ENCODE results near the gene EP400.
"Not testable (repeated sequence)": the region's sequence is repeated elsewhere in the genome, so short reads cannot be mapped to it uniquely, and the experiment has no call there.

The EP400 gene

DNA sequence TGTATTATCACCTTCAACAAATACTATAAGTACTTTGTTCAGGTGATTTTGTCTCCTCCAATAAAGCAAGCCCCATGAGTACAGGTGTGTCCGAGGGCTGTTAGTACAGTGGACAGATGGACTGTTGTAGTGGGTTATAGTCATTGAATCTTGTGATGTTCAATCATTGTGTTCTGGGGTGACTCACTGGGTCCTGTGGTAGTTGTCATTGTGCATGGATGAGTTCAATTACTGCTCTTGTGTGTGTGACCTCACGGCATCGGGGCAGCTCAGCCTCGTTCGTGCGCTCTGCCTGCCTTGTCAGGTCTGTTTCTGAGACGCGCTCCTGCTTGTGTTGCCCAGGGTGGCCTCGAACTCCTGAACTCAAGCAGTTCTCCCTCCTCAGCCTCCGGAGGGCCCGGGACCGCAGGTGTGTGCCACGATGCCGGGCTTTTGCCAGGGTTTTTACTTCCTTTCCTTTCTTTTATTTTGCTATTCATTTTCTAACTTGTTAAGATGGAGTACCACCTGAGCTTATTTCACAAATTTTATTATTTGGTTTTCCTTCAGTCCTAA lies 122.2 kb downstream of the EP400 start:
- no peak for DNase-seq

DNA sequence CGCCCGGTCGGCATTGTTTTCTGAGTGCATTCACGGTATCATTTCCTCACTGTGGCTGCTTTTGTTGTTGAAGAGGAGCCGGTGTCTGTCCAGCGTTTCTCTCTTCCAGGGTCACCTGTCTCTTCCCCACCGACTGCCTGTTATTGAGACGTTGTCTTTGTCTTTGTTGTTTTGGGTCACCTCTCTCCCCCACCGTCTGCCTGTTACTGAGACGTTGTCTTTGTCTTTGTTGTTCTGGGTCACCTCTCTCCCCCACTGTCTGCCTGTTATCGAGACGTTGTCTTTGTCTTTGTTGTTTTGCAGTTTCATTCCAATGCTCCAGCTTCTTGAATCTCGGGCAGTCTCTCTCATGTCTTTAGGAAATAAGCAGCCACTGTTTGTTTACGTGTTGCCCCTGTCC lies 124.5 kb downstream of the EP400 start:
- DNase-seq = no peak

DNA sequence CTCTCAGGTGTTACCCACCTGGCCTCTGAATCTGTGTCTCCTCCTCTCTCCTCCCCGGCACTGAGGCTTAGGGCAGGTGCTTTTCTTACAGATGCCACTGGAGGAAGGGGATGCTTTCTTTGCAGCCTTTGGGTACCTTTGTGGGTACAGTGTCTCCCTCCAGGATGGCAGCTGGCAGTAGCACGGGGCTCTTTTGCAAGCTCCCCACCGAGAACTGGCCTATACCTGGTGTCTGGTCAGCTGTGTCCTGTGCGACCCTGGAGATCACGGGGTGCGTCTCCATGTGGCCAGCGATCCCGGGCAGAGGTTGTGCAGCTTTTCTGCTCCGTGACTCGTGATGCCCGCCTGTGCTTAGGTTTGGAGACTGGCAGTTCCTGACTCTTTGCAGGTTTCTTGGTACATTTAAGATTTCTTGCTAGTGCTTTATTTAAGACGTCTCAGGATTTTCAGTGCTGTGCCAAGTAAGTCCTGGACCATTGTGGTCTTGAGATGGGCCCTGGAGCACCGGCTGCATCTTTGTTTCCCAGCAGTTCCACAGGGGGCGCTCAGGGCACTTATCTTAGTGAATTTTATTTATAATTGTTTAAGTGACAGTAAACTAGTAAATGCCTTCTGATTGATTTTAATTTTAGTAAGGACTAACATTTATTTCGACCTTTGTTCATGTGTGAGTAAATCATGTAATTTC lies 125.4 kb downstream of the EP400 start:
- DNase-seq = no peak

DNA sequence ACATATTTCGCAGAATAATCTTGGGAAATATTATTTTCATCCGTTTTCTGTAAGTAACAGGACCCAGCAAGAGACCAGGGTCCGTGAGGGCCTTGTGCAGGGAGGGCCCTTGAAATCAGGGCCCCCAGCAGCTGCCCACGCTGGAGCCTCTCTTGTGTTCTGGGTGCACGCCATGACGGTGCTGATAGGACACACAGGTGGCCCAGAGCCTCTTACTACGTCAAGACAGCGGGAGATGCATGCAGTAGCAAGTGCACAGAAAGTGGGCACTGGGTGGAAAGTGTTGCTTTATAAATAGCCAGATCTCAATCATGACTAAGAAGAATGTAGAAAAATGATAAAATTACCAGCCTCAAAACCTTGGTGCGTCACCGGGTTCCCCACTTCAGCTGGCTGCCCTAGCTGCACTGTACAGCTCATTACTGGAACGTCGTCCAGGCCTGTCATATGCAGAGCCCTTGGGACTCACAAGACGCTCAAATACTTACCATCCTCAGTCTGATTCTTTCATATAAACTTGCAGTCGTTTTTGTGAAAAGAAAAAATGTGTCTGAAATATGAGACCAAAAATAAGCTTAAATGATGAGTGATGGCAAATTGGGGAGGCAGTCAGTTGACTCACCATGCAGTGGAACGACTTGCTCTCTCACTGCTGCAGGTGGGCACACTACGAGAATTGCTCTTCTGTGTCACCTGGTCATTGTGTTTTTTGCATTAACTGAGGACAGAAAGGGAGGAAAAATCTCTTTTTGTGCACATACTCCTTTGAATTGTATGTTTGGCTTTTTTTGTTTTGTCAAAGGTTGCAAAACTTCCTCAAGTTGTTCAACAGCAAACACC lies 126.2 kb downstream of the EP400 start:
- DNase-seq = no peak

DNA sequence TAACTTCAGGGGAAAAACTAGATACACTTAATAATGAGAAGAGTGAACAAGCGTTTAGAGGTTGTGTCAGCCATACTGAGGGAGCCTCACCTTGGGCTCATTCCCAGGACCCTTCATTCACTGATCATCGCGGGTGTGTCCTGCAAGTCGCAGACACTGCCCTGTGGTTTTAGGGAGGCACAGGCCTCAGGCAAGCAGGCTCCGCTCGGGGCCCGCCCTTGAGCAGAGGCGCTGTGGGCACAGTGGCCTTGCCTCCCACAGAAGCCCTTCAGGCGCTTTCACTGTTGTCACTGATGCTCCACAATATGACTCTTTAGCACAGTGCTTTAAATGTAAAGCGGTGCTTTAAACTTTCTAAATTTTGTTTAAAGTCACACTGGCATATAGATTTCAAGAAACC lies 127.0 kb downstream of the EP400 start:
- DNase-seq = no peak

DNA sequence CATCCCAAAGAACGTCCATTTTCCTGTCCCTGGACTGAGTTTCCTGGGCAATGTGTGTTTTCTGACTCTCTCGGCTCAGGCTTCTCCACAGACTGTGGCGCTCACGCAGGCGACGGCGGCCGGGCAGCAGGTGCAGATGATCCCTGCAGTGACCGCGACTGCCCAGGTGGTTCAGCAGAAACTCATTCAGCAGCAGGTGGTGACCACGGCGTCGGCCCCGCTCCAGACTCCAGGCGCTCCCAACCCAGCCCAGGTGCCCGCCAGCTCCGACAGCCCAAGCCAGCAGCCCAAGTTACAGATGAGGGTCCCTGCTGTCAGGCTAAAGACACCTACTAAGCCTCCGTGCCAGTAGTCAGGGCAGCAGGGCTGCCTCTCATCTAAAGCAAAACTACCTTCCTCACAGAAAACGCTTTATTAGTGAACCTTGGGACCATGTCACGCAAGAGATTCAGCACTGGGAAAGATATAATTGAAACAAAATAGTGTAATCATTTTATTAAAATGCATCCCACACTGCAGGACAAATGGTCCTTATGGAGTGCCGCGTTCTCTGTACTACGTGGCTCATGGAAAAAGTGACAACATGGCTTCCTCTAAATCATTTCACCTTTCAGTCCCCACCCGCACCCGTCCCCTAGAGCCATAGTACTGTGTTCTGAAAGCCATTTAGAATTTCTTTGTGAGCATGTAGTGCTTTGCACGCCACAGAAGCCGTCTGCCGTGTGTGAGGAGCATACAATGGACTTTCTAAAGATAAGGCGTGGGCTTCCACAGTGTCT lies 127.8 kb downstream of the EP400 start:
- DNase-seq = no peak

DNA sequence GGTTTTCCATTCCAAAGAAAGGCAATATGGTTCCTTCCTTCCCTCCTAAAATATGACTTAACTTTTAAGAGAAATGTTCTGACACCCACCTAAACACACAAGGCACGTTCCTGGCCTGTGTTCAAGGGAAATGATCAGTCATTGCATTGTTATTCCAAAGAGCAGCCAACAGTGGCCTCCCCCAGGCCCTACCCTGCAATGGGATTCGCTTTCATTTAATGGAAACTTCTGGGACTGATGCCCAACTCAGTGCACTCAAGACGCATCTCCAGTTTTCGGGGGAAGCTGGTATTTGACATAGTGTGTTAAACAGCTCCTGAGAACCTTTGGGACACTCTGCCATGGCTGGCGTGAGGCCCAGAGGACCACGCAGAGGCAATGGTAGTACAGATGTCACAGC lies 128.4 kb downstream of the EP400 start:
- peak; percentile 15 for DNase-seq

DNA sequence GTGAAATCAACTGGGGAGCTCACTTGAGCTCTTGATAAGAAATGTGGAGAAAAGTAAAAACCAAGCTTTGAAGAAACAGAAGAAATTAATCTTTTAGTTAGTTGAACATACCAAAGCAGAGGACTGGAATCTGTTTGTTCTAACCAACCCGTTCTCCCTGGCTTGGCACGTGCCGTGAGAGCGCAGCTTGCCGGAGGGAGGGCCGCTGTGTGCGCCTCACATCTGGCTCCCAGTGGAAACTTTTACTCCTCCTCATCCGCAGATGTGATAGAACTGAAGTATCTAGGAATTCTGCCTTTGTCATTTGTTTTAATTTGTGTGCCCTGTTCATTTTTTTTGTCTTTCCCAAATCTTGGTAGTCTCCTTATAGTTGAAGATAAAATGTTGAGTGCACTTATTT lies 129.5 kb downstream of the EP400 start:
- no peak for DNase-seq

DNA sequence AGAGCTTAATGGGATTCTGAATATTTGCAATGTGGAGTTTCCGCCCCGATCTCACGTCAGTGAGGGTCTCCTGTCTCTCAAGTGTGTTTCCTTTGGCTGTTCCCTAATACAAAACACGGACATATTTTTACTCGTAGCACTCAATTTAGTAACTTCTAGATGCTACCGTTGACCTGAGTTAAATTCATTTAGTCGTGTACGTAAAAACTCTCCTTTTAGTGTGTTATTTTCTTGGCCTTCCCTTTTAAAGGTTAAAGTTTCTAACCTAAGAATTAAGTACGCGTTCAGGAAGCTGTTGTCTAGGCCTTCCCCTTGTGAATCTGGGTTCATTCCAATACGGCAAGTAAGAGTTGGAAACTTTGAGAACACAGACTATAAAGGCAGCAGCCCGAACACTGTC lies 130.0 kb downstream of the EP400 start:
- no peak for DNase-seq

DNA sequence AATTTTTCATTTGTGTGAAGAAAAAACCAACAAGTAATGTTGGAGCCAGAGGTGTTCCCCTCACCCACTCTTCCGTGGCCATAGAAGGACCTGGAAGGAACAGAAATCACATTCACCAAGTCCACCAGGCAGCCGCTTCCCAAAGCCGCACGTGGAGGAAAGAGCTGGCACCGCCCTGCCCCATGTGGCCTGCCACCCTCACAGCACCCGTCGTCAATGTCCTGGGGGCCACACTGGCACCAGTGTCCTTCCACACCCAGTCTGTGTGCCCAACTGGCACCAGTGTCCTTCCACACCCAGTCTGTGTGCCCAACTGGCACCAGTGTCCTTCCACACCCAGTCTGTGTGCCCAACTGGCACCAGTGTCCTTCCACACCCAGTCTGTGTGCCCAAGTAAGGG lies 130.8 kb downstream of the EP400 start:
- not testable (repeated sequence) for DNase-seq

DNA sequence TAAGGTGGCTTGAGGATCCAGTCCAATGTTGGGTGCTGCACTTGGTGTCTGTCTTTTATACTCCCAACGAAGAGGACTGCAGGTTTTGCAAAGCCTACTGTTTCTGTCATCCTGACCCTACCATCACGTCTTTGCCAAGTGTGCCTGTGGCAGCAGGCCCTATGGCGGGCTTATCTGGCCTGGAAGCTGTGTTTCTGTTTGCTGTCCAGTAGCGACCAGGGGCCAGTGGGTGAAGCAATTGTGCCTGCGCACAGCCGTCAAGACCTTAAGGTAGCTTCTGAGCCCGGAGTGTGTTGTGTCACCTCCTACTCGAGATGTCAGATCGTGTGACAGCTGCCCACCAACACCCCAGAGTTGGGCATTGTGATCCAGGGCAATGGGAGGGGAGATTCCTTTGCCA lies 131.7 kb downstream of the EP400 start:
- no peak for DNase-seq

DNA sequence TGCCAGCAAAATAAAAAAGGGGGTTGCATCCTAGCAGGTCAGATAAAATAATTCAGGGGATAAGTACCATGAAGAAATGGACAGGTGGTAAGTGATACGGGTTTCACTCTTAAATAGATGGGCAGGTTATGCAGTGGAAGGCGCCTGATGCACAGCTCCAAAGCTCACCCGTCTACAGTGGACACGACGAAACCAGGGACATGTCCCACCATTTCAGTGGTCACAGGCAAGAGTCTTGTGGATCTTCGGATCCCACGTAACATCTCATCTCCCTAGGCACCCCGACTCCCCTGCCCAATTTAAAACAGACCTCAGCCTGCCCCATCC lies 133.8 kb downstream of the EP400 start:
- DNase-seq = no peak

DNA sequence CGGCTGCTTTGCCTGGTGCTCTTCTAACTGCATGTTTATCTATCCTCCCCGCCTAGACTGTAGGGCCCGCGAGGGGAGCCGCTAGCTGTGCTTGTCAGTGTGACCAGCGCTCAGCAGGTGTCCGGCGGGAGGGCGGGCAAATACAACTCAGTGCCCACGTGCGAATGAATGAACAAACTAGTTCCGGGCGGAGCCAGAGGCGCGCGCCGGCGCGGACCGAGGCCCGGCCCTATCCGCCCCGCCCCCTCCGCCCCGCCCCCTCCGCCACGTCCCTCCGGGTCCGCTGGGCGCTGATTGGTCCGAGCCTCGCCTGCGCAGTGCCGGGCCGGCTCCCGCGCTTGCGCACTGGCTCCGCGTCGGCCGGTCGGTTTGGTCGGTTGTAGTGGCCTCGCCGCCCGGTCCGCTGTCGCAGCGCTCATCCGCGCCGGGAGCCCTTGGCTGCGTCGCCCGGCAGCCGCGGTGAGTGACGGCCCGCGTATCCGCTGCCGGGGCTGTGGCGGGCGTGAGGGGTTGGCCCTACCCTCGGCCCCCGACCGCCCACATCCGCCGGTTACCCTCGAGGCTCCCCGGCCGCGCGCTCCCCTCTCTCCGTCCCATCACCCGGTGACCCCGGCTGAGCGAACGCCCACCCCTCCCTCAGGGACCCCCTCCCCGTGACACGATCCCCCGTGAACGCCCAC lies 134.3 kb downstream of the EP400 start:
- peak; percentile 96 for DNase-seq

DNA sequence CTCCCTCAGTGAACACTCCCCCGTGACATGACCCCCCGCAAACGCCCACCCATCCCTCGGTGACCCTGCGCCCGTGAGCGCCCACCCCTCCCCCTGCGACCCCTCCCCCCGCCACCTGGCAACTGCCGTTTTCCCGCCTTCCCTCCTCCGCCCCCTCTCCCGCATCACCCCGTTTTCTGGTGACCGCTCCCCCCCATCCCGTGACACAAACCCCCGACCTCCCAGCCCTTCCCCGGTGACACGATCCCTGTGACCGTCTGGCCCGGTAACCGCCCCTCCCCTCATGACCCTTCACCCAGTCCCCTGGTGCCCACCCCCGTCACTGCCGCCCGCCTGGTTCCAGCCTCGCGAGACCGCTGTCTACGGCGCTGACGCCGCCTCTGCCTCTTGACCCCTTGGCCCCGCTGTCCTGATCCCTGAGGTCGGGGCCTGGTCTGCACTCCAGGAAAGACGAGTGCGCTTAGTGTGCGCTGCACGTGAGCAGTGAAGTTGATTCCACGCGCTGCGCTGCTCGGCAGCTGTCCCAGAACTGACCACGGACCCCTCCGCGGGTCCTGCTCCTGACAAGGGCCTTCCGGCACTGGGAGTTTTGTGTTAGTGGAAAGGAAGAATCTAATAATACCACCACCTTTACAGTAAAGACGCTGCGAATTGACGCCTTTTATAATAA lies 135.0 kb downstream of the EP400 start:
- peak; percentile 60 for DNase-seq

DNA sequence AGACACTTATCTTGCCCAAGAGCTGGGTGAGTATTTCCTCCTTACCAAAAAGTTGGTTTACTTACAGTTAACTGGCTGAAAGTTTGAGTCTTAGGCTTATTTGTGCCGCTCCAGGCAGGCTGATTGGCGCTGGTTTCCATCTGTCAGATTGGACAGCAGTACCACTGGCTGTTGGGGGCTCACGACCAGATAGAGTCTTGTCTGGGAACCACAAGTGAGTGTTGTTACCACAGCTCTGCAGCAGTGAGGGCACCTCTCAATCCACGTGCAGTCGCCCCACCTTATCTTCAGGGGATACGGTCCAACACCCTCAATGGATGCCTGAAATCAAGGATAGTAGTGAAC lies 135.5 kb downstream of the EP400 start:
- DNase-seq = no peak

DNA sequence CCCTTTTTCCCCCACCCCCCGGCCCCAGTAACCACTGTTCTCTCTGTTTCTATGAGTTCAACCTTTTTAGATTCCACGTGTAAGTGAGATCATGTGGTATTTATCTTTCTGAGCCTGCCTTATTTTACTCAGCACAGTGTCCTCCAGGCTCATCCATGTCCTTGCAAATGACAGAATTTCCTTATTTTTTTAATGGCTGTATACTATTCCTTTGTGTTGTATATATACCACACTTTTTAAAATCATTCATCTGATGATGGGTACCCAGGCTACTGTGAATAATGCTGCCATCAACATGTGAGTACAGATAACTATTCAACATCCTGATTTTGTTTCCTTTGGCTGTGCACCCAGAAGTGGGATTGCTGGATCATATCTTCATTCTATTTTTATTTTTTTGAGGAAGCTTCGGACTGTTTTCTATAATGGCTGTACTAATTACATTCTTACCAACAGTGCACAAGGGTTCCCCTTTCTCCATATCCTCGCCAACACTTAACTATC lies 139.7 kb downstream of the EP400 start:
- DNase-seq = no peak

DNA sequence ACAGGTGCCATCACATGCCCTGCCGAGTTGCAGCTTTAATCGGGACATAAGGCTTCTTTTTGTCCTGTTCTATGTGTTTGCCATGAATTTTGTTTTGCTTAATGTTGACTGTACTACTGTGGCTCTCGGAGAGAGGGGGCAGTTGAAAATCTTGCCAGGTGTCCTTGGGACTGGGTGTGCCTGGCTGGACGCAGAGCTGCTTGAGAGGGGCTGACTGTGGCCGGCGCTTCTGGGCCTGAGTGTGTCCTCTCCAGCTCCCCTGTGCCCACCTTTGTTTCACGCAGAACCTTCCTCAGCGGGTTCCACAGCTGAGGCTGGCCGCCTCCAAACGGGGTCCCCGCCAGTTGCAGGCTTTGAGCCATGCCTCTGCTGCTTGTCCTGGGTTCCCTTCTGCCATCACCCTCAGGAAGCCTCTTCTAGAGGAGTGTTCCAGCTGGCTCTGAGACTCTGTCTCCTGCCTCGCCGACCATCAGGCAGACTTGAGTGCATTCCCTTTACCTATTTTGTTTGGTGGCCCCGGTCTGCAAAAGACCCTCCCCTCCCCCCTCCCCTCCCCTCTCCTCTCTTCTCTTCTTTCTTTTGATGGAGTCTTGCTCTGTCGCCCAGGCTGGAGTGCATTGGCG lies 144.6 kb downstream of the EP400 start:
- DNase-seq = no peak

DNA sequence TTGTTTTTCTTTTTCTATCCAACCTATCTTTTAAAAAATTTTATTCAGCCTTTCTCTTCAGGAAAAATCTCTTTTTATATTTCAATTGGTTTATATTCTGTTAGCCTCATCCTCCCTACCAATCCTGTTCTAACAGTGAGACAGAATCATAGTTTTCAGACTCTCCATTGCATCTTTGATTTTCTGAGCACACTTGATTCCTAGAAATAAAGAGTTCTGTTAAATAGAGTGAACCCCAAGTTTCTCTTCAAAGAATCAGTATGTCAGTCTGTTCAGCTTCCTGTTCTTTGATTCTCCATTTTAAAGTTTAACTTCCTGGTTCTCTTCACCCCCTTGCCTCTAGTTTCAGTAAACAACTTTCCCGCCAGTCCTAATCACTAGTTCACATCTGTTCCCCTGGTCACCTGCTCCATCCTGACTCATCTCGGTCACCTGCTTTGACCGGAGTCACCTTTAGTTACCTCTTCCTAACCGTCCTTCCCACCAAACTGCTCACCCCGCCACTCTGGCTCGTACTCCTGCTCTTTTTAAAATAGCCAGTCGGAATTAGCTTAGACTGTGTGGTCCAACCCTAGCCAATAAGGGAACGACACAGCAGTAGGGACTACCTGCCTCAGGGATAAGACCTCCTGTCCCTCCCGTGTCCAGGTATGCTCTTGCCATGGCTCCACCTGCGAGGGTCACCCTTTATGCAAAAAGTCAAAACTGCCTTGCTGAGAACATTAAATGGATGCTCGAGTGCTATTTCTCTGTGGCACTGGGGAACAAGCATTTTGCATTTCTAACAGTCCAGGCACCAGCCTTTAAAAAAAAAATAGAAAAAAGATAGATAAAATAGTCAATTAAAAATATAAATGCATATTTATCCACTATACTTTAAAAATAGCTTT lies 146.0 kb downstream of the EP400 start:
- DNase-seq = no peak

DNA sequence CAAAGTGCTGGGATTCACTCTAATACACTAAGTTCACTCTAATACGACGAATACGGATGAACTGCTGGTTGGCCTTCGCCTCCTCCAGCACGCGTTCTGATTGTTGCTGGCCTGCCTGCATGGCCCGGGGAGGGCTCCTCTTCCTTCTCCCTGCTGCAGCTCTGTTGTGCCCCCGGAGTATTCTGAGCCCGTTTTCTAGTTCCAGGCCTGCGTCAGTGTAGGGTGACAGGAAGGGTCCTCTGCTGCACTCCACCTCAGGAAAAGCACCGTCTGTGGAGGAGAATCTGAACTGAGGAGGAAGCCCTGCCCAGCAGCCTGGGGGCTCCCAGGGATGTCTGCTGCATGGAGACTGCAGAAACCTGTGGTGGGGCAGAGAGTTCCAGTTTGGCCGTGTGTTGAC lies 150.0 kb downstream of the EP400 start:
- DNase-seq = no peak

DNA sequence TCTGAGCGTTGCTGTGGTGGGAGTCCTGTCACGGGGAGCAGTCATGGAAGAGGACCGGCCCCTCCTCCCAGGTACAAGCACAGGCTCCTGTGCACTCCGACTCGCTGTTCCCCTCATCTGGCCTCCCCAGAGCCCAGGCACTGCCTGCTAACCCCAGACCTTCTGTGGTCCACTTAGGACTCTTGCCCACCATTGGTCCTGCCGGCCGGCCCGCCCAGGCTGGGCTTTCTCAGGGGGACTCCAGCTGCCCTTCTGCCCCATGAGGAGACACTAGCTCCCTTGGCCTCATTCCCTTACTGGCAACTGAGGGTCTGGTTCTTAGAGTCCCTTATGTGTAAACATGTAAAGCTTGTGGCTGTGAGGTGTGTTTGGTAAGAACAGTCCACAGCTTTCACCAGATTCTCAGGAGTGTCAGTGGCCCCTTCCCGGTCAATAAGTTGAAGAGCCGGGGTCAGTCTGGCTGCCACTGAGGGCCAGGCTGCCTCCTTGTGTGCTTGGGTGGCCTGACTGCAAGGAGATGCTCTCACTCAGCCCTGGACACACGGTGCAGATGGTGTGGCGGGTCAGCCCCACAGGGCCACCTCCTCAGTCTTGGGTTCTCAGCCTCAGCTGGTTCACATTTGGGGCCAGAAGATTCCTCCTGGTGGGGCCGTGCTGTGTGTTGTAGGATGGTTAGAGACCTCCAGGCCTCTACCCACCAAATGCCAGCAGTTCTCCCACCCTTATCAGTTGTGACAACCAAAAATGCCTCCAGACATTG lies 150.7 kb downstream of the EP400 start:
- DNase-seq = no peak
